ENCODE data around the gene CLTCL1.

Gene CLTCL1

DNA sequence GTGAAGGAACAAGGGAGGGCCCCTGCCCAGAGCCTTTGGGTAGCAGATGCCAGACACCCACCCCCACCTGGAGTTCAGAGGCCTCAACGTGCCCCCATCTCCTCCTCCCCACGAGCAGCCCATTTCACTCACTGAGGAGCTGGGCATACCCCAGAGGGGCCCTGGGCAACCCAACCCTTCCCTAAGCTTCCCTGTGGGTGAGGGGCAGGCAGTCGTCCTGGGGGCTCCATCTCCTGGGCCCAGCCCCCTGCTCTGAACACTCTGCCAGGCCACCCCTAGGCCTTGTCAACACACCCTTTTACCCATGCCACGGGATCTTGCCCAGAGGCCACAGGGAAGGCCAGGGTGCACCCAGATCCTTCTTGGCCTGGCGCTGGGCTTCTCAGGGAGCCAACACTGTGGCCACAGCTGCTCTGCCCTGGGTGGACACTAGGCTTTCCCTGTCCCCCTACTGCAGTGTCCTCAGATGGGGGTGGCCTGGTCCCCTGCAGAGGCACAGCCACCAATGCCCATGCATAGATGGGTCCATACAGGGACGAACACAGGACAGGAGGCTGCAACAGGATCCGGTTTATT lies 116.4 kb downstream of the CLTCL1 start:
- H3K27me3 ChIP-seq (ENCODE audit: insufficient read depth, poor library complexity, severe bottlenecking) = peaks cover 5% of the 10 kb centered on the region
- H3K27ac ChIP-seq (replicated peaks) = peak overlapping the region; percentile 93
- TF ChIP-seq REST (IDR thresholded peaks at IDR 0.05; ENCODE audit: insufficient replicate concordance, low read depth) = no peak
- TF ChIP-seq POLR2AphosphoS5 (IDR thresholded peaks at IDR 0.05; ENCODE audit: low read depth) = 0 out of 2 replicates have a peak, but pooled peaks have one; percentile 11
- no peak for DNase-seq (ENCODE audit: low read depth in 1 of 2, low spot score in 1 of 2)
- no peak overlapping the region for H3K4me3 ChIP-seq (replicated peaks; ENCODE audit: insufficient read depth, low read length)

DNA sequence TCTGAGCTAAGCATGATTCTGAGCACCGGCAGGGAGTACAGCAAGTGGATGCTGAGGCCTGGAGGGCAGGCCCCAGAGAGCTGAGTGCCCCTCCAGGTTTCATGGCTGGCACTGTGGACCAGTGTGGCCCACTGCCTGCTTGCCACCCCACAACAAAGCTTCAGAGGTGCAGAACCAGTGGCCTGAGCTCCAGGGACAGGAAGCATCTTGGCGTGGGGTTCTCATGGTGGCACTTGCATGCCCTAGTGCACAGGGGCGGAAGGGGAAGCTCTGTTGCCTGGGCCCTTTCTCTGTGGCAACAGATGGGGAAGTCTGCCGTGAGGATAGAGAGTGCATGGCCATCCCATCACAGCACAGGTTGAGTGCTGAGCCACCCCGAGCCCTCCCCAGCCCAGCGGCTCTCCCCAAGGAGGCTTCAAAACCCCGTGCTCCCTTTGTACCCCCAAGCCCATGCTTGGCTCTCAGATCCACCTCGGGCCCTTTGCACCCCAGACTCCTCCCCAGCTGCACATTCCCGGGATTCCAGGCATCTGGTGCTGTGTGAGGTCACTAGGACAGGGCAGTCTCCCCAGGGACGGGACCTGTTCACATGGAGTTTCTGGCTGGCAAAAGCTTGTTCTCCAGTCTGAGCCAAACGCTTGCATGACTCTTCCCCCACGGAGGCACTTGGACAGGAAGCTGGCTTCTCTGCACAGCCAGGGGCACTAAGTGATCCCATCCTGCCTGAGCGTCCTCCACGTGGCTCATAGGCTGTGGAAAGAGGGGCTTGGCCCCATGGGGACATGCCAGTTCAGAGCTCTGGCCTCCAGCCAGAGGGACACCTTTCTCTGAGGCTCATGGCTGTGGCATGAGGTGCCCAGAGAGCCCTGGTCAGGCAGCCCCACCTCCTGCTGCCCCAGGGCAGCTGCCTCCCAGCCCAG lies 117.2 kb downstream of the CLTCL1 start:
- TF ChIP-seq GABPA (IDR thresholded peaks at IDR 0.05; ENCODE audit: low read depth) = peak; percentile 60; the same call in 1 of the 2 replicates
- no peak for TF ChIP-seq REST (IDR thresholded peaks at IDR 0.05; ENCODE audit: insufficient replicate concordance, low read depth)
- peak; percentile 90 for TF ChIP-seq SPI1 (IDR thresholded peaks at IDR 0.05; ENCODE audit: borderline replicate concordance, low read depth)
- no peak for TF ChIP-seq CTCF (IDR thresholded peaks at IDR 0.05; ENCODE audit: insufficient read depth, low read length)
- peak; percentile 35 for TF ChIP-seq POLR2AphosphoS5 (IDR thresholded peaks at IDR 0.05; ENCODE audit: low read depth)
- DNase-seq (ENCODE audit: low read depth in 1 of 2, low spot score in 1 of 2) = peak; percentile 67 to 93
- Histone ChIP-seq H3K4me3 (replicated peaks; ENCODE audit: insufficient read depth, low read length) (peak overlapping the region; percentile 93), H3K27me3 (ENCODE audit: insufficient read depth, poor library complexity, severe bottlenecking) (peaks cover 12% of the 10 kb centered on the region), H3K27ac (replicated peaks) (peak overlapping the region; percentile 93)

DNA sequence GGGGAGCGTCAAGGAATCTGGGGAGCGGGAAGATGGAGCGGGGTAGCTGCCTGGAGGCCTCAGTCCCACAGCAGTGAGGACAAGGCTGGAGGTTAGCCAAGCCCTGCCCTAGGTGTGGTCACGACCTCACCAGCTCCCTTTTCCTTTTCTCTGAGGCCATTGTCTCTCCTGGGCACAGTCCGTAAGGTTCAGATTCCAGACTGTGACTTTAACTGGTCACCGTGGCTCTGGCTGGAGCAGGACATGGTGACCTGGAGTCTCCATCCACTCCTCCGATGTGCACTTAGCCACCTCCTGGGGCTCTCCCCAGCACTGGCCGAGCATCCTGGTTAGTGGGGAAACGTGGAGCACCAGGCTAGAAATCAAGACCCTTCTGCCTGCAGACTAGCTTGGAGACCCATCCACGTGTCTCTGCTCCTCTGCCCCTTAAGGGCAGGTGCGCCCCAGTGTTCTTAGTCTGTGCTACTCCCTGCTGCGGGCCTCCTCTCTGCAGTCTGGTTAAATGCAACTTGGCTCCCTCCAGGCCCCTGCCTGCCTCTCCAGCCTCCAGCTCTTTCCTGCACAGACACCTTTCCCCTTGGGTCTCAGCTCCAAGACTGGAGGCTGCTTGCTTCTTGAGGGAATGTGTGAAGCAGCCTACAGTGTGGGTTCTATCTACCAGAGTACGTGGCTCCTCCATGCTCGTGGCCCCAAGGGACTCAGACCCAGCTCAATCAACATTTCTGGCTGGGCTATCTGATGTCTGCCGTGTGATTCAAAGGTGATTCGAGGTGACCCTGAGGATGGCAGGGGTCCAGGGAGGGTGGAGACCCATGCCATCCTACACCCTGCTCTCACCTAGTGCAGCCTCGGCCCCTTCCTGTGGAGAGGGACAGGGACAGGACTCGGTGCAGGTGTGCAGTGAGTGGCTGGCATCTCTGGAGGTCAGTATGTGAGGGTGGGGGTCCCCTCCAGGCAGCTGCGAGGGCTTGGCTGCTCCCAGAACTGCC lies 118.2 kb downstream of the CLTCL1 start:
- Histone ChIP-seq H3K27ac (replicated peaks) (peak overlapping the region; percentile 93), H3K4me3 (replicated peaks; ENCODE audit: insufficient read depth, low read length) (peak overlapping the region; percentile 93), H3K27me3 (ENCODE audit: insufficient read depth, poor library complexity, severe bottlenecking) (peaks cover 22% of the 10 kb centered on the region)
- DNase-seq (ENCODE audit: low read depth in 1 of 2, low spot score in 1 of 2) = no peak
- TF ChIP-seq GABPA (IDR thresholded peaks at IDR 0.05; ENCODE audit: low read depth) (no peak), REST (IDR thresholded peaks at IDR 0.05; ENCODE audit: insufficient replicate concordance, low read depth) (no peak), SPI1 (IDR thresholded peaks at IDR 0.05; ENCODE audit: borderline replicate concordance, low read depth) (no peak), CTCF (IDR thresholded peaks at IDR 0.05; ENCODE audit: insufficient read depth, low read length) (no peak), POLR2AphosphoS5 (IDR thresholded peaks at IDR 0.05; ENCODE audit: low read depth) (no peak)
